Measurements from ENCODE around the gene LFNG. TPM values are rescaled to one million over a fixed set of nuclear protein-coding genes. Genes with fewer than 3 reads are reported as not detected.

The LFNG gene, protein sequence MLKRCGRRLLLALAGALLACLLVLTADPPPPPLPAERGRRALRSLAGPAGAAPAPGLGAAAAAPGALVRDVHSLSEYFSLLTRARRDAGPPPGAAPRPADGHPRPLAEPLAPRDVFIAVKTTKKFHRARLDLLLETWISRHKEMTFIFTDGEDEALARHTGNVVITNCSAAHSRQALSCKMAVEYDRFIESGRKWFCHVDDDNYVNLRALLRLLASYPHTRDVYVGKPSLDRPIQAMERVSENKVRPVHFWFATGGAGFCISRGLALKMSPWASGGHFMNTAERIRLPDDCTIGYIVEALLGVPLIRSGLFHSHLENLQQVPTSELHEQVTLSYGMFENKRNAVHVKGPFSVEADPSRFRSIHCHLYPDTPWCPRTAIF
- total RNA-seq: 1.2 and 1.7 TPM in 2 replicates

DNA sequence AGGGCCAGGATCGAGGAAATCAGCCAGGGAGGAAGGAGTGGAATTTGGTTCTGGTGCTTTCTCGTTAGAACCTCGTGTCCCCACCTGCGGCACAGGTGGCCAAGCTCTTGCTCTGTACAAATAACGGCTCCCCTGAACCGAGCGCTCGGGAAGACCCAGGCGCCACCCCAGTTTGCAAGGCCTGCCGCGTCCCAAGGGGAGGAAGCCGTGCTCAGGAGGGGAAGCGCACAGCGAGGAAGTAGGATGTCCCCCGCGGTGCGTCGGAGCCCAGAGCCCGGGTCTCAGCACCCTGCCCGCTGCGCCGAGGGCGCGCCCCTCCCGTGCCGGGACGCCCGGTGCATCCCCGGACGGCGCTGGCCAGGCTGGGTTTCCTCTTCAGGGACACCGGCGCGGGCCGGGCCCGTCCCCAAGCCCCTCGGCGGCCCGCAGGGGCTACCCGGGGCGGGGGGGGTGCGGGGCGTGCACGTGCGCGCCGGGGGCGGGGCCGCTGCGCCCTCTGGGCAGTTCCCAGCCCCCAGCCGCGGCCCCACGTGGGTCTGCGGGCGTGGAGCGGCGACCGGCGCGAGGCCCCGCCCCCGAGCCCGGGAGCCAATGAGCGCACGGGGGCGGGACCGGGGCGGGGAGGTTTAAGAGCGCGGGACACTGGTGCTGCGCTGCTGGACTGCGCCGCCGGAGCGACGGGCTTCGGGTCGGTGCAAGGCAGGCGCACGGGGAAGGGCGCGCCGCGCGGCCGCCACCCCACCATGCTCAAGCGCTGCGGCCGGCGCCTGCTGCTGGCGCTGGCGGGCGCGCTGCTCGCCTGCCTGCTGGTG is at the start of gene LFNG:
Gene LFNG (plus strand): TSS at position 656 of the 812 bp plus-strand sequence. CDS start 88 bp downstream, at position 744.

GRCh38 chr7:2476298-2476697 is 43.3 kb upstream of the LFNG start, which contains the start of gene GRIFIN:
Gene GRIFIN, minus strand, starts transcription at chr7:2476398. Its CDS starts 15 bp downstream, at chr7:2476383.

GRCh38 chr7:2555121-2556052 is 35.8 kb downstream of the LFNG start, which contains the start of gene BRAT1:
Gene BRAT1, minus strand, starts transcription at chr7:2555524. Its CDS starts 1,093 bp downstream, at chr7:2554431.

GRCh38 chr7:2558629-2559282 is 39.2 kb downstream of the LFNG start, which contains the start of gene IQCE:
Gene IQCE, plus strand, starts transcription at chr7:2558979. Its CDS starts 203 bp downstream, at chr7:2559182.

Other genes with a start within 250 kb of the LFNG start
- gene SNX8, start 205.3 kb upstream of the LFNG start, total RNA-seq: 21.5 and 36.6 TPM in 2 replicates
- 126 and 141 TPM in 2 replicates for gene EIF3B, start 164.9 kb upstream of the LFNG start, total RNA-seq
- gene CHST12, start 116.2 kb upstream of the LFNG start, total RNA-seq: 7.0 and 8.2 TPM in 2 replicates
- gene GRIFIN, start 43.4 kb upstream of the LFNG start, total RNA-seq: not detected in 2 replicates
- gene BRAT1, start 35.8 kb downstream of the LFNG start, total RNA-seq: 31.5 and 38.5 TPM in 2 replicates
- 7.0 and 7.7 TPM in 2 replicates for gene IQCE, start 39.2 kb downstream of the LFNG start, total RNA-seq
- gene TTYH3, start 112.2 kb downstream of the LFNG start, total RNA-seq: 62.9 and 65.7 TPM in 2 replicates
- not detected in 2 replicates for gene AMZ1, start 168.4 kb downstream of the LFNG start, total RNA-seq

Data from bronchus fibroblast of lung (primary cell).